ENCODE results near the gene SPHK1.

GRCh38 chr17:76414334-76415295 lies 30.2 kb downstream of the SPHK1 start:
- TF ChIP-seq CTCF (IDR thresholded peaks at IDR 0.05) (no peak), POLR2A (IDR thresholded peaks at IDR 0.05) (no peak)
